Body of pancreas (tissue), 4 donors: ENCODE results near the gene ENTHD1. TPM values are rescaled to one million over a fixed set of nuclear protein-coding genes. Genes with fewer than 3 reads are reported as not detected.

Experiments
- ATAC-seq: fragments of 150-250 bp; one replicate; pipeline ENCODE4 v1.9.1; 2016
- DNase-seq, 4 donors: peaks; one replicate each; pipeline ENCODE4 v3.0.0-alpha.2; 2019
- H3K27ac ChIP-seq, 4 donors: fragments of 200-600 bp; sonication (generic); 1 replicate in 3 of 4; 2 replicates in 1 of 4; pipeline versions ENCODE4 v1.5.1 to v1.6.1; 2016 to 2019; ENCODE audit warnings: mild to moderate bottlenecking in 1 of 4, mixed read lengths in 1 of 4, moderate library complexity in 1 of 4
- H3K27me3 ChIP-seq, 2 donors: fragments of 200-600 bp; sonication (generic); one replicate each; pipeline ENCODE4 v1.6.0; 2016; ENCODE audit warnings: mild to moderate bottlenecking in 1 of 2
- H3K36me3 ChIP-seq, 2 donors: fragments of 200-600 bp; sonication (generic); replicated peaks in 1 of 2; 2 replicates each; pipeline ENCODE4 v1.5.1; 2016; ENCODE audit warnings: low read depth in 2 of 2; ENCODE audit not compliant: insufficient read depth in 1 of 2
- H3K4me1 ChIP-seq: fragments of 200-600 bp; sonication (generic); one replicate; pipeline ENCODE4 v1.6.0; 2016
- H3K4me3 ChIP-seq, 2 donors: fragments of 200-600 bp; sonication (generic); 1 replicate in 1 of 2; 2 replicates in 1 of 2; pipeline ENCODE4 v1.5.1; 2016 to 2019
- H3K9me3 ChIP-seq, 3 donors: fragments of 200-600 bp; sonication (generic); 1 replicate in 2 of 3; 2 replicates in 1 of 3; pipeline ENCODE4 v1.5.1; 2016
- POLR2A ChIP-seq, 3 donors: fragments of 450-650 bp; IDR thresholded peaks; one replicate each; pipeline ENCODE4 v1.6.1; 2016; ENCODE audit warnings: antibody characterized with exemption in 3 of 3, mild to moderate bottlenecking in 2 of 3
- WGBS, 2 donors: methylation state at CpG; one replicate each; pipeline ENCODE4 v1.1.5; 2017; 5-methylcytosine and 5-hydroxymethylcytosine counted together
- intact Hi-C: fragments of 100-400 bp; cut with DNase I; formaldehyde crosslinking; loops from one replicate; pipeline ENCODE4 v1.15.1; 2023
- total RNA-seq, 2 donors: library from RNA; depleted of rRNA; stranded (reverse); fragments of >200 nt; gene quantifications; one replicate each; pipeline ENCODE4 v1.1.0, GENCODE V29; 2016
- TF ChIP-seq, protein P1 (sequence below), 7 experiments: fragments of 450-650 bp in 4 of 7; fragments of 200-600 bp in 3 of 7; sonication (generic) in 3 of 7; IDR thresholded peaks; one replicate each; pipeline ENCODE4 v1.5.1; 2016 to 2019; ENCODE audit warnings: antibody characterized with exemption in 7 of 7

The ENTHD1 gene
- total RNA-seq, 2 donors from 2014 or later, result not detected

DNA sequence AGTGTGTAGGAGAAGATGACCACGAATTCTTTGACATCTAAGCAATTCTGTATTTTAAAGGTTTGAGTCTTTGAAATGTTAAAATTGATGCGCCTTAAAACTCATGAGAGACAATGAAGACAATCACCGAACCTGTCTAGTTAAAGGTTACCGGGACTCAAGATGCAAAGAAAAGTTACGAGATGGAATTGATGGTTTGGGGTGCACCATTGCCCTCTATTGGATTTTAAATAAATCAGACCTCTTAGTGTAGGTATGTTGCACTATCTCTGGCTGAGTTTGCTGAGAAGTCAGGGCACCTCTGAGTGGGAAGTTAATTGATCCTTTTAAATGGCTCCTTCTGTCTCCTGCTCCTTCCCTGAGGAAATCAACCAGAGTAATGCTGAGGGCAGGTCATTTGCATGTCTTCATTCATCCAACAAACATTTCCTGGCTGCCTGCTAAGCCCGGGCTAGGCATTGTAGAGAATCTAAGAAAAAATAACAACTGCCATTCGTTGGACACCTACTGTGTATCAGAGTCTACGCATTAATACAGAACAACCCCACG is 47.3 kb upstream of the ENTHD1 start:
- Histone ChIP-seq H3K4me1 (no peaks in the 10 kb centered on the region), H3K36me3 (no peaks in the 10 kb centered on the region), H3K27me3 (no peaks in the 10 kb centered on the region), H3K27ac (no peak overlapping the region), H3K9me3 (no peaks in the 10 kb centered on the region), H3K4me3 (no peak overlapping the region)
- no peak for ATAC-seq
- 70 to 72% methylated on average over 9 of the region's 9 CpGs for WGBS, 2 donors
- TF ChIP-seq POLR2A (IDR thresholded peaks at IDR 0.05), result no peak
- TF ChIP-seq, protein P1, sequence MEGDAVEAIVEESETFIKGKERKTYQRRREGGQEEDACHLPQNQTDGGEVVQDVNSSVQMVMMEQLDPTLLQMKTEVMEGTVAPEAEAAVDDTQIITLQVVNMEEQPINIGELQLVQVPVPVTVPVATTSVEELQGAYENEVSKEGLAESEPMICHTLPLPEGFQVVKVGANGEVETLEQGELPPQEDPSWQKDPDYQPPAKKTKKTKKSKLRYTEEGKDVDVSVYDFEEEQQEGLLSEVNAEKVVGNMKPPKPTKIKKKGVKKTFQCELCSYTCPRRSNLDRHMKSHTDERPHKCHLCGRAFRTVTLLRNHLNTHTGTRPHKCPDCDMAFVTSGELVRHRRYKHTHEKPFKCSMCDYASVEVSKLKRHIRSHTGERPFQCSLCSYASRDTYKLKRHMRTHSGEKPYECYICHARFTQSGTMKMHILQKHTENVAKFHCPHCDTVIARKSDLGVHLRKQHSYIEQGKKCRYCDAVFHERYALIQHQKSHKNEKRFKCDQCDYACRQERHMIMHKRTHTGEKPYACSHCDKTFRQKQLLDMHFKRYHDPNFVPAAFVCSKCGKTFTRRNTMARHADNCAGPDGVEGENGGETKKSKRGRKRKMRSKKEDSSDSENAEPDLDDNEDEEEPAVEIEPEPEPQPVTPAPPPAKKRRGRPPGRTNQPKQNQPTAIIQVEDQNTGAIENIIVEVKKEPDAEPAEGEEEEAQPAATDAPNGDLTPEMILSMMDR (IDR thresholded peaks at IDR 0.05), result no peak
- no peak for DNase-seq
- intact Hi-C loops, result no loop called here

DNA sequence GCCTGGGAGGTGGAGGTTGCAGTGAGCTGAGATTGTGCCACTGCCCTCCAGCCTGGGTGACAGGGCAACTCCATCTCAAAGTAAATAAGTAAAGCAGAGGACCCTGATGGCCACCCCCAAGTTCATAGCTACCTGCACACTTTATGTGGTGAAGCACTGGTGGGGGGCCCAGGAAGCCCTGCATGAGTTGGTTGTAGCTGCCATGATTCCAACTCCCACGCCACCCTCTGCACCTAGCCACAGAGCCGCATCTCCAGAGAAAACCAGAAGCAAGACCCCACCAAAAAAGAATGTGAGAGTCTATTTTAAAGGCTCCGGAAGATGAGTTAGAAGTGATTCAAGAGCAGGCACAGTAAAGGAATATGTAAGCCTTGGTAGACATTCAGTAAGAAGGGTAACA is 46.3 kb upstream of the ENTHD1 start:
- no peaks in the 10 kb centered on the region for H3K9me3 ChIP-seq
- H3K4me1 ChIP-seq, result no peaks in the 10 kb centered on the region
- no peaks in the 10 kb centered on the region for H3K36me3 ChIP-seq
- intact Hi-C loops, result no loop called here
- DNase-seq, result no peak
- WGBS, 2 donors, result 94 to 98% methylated on average over 3 of the region's 3 CpGs
- ATAC-seq, result no peak
- no peak overlapping the region for H3K27ac ChIP-seq
- H3K27me3 ChIP-seq, result no peaks in the 10 kb centered on the region
- no peak overlapping the region for H3K4me3 ChIP-seq
- TF ChIP-seq POLR2A (IDR thresholded peaks at IDR 0.05), result no peak
- TF ChIP-seq, protein P1 (IDR thresholded peaks at IDR 0.05), result no peak

DNA sequence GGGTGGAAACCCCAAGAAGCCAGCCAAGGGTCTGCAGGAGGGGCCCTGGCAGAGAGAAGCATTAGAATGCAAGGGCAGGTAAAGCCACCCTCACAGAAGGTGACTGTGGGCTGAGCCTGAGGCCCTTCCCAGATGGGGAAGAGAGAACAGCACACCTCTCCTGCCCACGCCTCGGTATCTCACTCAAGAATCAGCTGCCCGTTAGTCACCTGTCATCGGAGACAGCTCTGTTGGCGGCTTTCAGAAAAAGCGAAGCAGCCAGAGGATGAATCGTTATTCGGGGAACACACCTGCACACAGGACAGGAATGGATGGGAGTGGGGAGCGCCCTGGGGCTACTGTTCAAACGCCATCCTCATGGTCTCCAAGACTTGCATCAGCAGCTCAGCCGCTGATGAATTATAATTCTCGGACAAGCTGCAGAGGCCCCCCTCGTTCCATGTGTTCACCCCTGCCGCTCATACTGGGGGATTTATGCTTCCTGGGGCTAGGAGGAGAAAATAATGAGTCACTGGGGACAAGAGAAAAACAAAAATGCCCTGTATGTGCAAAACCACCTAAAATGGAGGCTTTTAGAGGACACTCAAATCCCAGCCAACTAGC is 45.0 kb upstream of the ENTHD1 start:
- no peaks in the 10 kb centered on the region for H3K9me3 ChIP-seq
- no peak overlapping the region for H3K4me3 ChIP-seq
- intact Hi-C loops, result no loop called here
- no peaks in the 10 kb centered on the region for H3K36me3 ChIP-seq
- H3K27me3 ChIP-seq, result no peaks in the 10 kb centered on the region
- no peaks in the 10 kb centered on the region for H3K4me1 ChIP-seq
- no peak overlapping the region for H3K27ac ChIP-seq
- WGBS, 2 donors, result 78 to 86% methylated on average over 14 of the region's 14 CpGs
- no peak for TF ChIP-seq POLR2A (IDR thresholded peaks at IDR 0.05)
- TF ChIP-seq, protein P1 (IDR thresholded peaks at IDR 0.05), result no peak
- DNase-seq (no peak), ATAC-seq (no peak)

DNA sequence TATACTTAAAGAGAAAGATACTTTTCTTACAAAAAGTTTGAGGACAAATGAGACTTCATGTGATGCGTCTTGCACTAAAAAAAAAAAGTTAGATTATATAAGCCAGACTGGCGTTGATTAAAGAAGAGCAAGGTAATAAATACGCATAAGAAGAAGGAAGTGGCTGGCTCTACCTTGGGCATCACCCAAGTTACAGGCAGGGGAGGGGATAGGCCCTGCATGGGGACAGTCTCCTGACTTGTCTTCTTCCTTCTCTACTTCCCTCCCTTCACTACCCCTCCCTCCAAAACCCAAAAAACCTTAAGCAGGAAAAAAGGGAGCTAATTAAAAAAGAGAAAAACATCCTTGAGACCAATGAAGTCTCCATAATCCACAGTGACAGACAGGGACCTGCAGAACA is 44.3 kb upstream of the ENTHD1 start:
- DNase-seq, result no peak
- ATAC-seq, result no peak
- H3K4me3 ChIP-seq, result no peak overlapping the region
- WGBS, 2 donors, result 67 to 86% methylated on average over 3 of the region's 3 CpGs
- H3K27ac ChIP-seq, result no peak overlapping the region
- TF ChIP-seq POLR2A (IDR thresholded peaks at IDR 0.05), result no peak
- TF ChIP-seq, protein P1 (IDR thresholded peaks at IDR 0.05), result no peak
- intact Hi-C loops, result no loop called here
- H3K4me1 ChIP-seq, result no peaks in the 10 kb centered on the region
- H3K36me3 ChIP-seq, result no peaks in the 10 kb centered on the region
- no peaks in the 10 kb centered on the region for H3K9me3 ChIP-seq
- no peaks in the 10 kb centered on the region for H3K27me3 ChIP-seq
